Activated T-helper 17 cell treated with anti-CD3 and anti-CD28 coated beads, Interleukin-2, amount 50 U/mL, for 72 hours (primary cell): ENCODE data around the gene LAMA5. TPM values are rescaled to one million over a fixed set of nuclear protein-coding genes. Genes with fewer than 3 reads are reported as not detected.

Experiments
- ATAC-seq: fragments of 150-1000 bp; cut with Tn5 transposase; replicated peaks from 2 replicates; pipeline ENCODE4 v1.10.0; 2021; ENCODE audit warnings: mild to moderate bottlenecking, moderate library complexity
- H3K27ac Mint-ChIP-seq: one replicate; pipeline ENCODE4 v1.8.0; 2022; ENCODE audit warnings: mixed read lengths
- H3K27me3 Mint-ChIP-seq: one replicate; pipeline ENCODE4 v1.8.0; 2022; ENCODE audit warnings: mixed read lengths
- H3K36me3 Mint-ChIP-seq: one replicate; pipeline ENCODE4 v1.8.0; 2022; ENCODE audit warnings: low read depth, mild to moderate bottlenecking, mixed read lengths
- H3K4me1 Mint-ChIP-seq: one replicate; pipeline ENCODE4 v1.8.0; 2022; ENCODE audit warnings: mixed read lengths
- H3K4me3 Mint-ChIP-seq: one replicate; pipeline ENCODE4 v1.8.0; 2022; ENCODE audit warnings: mild to moderate bottlenecking, mixed read lengths
- H3K9me3 Mint-ChIP-seq: one replicate; pipeline ENCODE4 v1.8.0; 2022; ENCODE audit warnings: mixed read lengths
- total RNA-seq, 2 donors: library from RNA; stranded (reverse); gene quantifications; one replicate each; pipeline ENCODE4 v1.2.3, GENCODE V29; 2022

The LAMA5 gene
- total RNA-seq, 2 donors from 2014 or later: 0.29 to 0.39 TPM

- Mint-ChIP-seq H3K9me3 (no peaks in the 10 kb centered on the region), H3K36me3 (peaks cover 12% of the 10 kb centered on the region), H3K27ac (no peak overlapping the region), H3K4me1 (no peaks in the 10 kb centered on the region), H3K27me3 (no peaks in the 10 kb centered on the region), H3K4me3 (no peak overlapping the region)
- ATAC-seq: no peak
Observed at GRCh38 chr20:62394248-62395245, 27.4 kb upstream of the LAMA5 start.

- H3K9me3 Mint-ChIP-seq: no peaks in the 10 kb centered on the region
- H3K36me3 Mint-ChIP-seq: peaks cover 19% of the 10 kb centered on the region
- H3K4me3 Mint-ChIP-seq: no peak overlapping the region
- H3K4me1 Mint-ChIP-seq: peaks cover 5% of the 10 kb centered on the region
- H3K27ac Mint-ChIP-seq: no peak overlapping the region
- no peaks in the 10 kb centered on the region for H3K27me3 Mint-ChIP-seq
- no peak for ATAC-seq
Observed at GRCh38 chr20:62393830-62394229, 26.7 kb upstream of the LAMA5 start.

GRCh38 chr20:62393335-62393665, 26.2 kb upstream of the LAMA5 start:
- H3K27ac Mint-ChIP-seq: no peak overlapping the region
- H3K27me3 Mint-ChIP-seq: no peaks in the 10 kb centered on the region
- peak; percentile 9 for ATAC-seq
- peaks cover 24% of the 10 kb centered on the region for H3K36me3 Mint-ChIP-seq
- H3K9me3 Mint-ChIP-seq: no peaks in the 10 kb centered on the region
- H3K4me1 Mint-ChIP-seq: peaks cover 6% of the 10 kb centered on the region
- H3K4me3 Mint-ChIP-seq: no peak overlapping the region

GRCh38 chr20:62392621-62393334, 25.7 kb upstream of the LAMA5 start:
- H3K4me3 Mint-ChIP-seq: no peak overlapping the region
- peak; percentile 3 for ATAC-seq
- H3K27me3 Mint-ChIP-seq: no peaks in the 10 kb centered on the region
- H3K9me3 Mint-ChIP-seq: no peaks in the 10 kb centered on the region
- peaks cover 30% of the 10 kb centered on the region for H3K36me3 Mint-ChIP-seq
- H3K27ac Mint-ChIP-seq: no peak overlapping the region
- peaks cover 6% of the 10 kb centered on the region for H3K4me1 Mint-ChIP-seq

GRCh38 chr20:62392077-62392418, 24.9 kb upstream of the LAMA5 start:
- ATAC-seq: no peak

GRCh38 chr20:62391165-62392076, 24.3 kb upstream of the LAMA5 start:
- Mint-ChIP-seq H3K27ac (no peak overlapping the region), H3K4me1 (peaks cover 6% of the 10 kb centered on the region), H3K4me3 (no peak overlapping the region), H3K9me3 (no peaks in the 10 kb centered on the region), H3K27me3 (no peaks in the 10 kb centered on the region), H3K36me3 (peaks cover 42% of the 10 kb centered on the region)
- ATAC-seq: no peak

More at GRCh38 chr20:62392077-62392418, 24.9 kb upstream of the LAMA5 start:
- Mint-ChIP-seq H3K9me3 (no peaks in the 10 kb centered on the region), H3K36me3 (peaks cover 37% of the 10 kb centered on the region), H3K27me3 (no peaks in the 10 kb centered on the region), H3K27ac (no peak overlapping the region), H3K4me3 (no peak overlapping the region), H3K4me1 (peaks cover 6% of the 10 kb centered on the region)

- no peaks in the 10 kb centered on the region for H3K9me3 Mint-ChIP-seq
- H3K27ac Mint-ChIP-seq: no peak overlapping the region
- H3K4me1 Mint-ChIP-seq: peaks cover 6% of the 10 kb centered on the region
- no peak overlapping the region for H3K4me3 Mint-ChIP-seq
- H3K36me3 Mint-ChIP-seq: peaks cover 42% of the 10 kb centered on the region
- no peaks in the 10 kb centered on the region for H3K27me3 Mint-ChIP-seq
- ATAC-seq: no peak
Observed at GRCh38 chr20:62390317-62391164, 23.4 kb upstream of the LAMA5 start.

- ATAC-seq: no peak
- Mint-ChIP-seq H3K36me3 (peaks cover 42% of the 10 kb centered on the region), H3K27me3 (no peaks in the 10 kb centered on the region), H3K4me3 (peak overlapping the region; percentile 95), H3K9me3 (no peaks in the 10 kb centered on the region), H3K4me1 (peaks cover 6% of the 10 kb centered on the region), H3K27ac (no peak overlapping the region)
Observed at GRCh38 chr20:62389601-62390087, 22.5 kb upstream of the LAMA5 start.

GRCh38 chr20:62388839-62389600, 21.9 kb upstream of the LAMA5 start:
- H3K27ac Mint-ChIP-seq: peak overlapping the region; percentile 94
- peaks cover 6% of the 10 kb centered on the region for H3K4me1 Mint-ChIP-seq
- no peaks in the 10 kb centered on the region for H3K9me3 Mint-ChIP-seq
- H3K27me3 Mint-ChIP-seq: no peaks in the 10 kb centered on the region
- ATAC-seq: no peak
- peak overlapping the region; percentile 95 for H3K4me3 Mint-ChIP-seq
- peaks cover 42% of the 10 kb centered on the region for H3K36me3 Mint-ChIP-seq

- Mint-ChIP-seq H3K27ac (peak overlapping the region; percentile 94), H3K9me3 (no peaks in the 10 kb centered on the region), H3K4me1 (peaks cover 11% of the 10 kb centered on the region), H3K36me3 (peaks cover 46% of the 10 kb centered on the region), H3K27me3 (no peaks in the 10 kb centered on the region), H3K4me3 (peak overlapping the region; percentile 95)
- no peak for ATAC-seq
Observed at GRCh38 chr20:62387933-62388635, 21.0 kb upstream of the LAMA5 start.

- Mint-ChIP-seq H3K4me1 (peaks cover 14% of the 10 kb centered on the region), H3K36me3 (peaks cover 46% of the 10 kb centered on the region)
Observed at GRCh38 chr20:62387219-62387913, 20.3 kb upstream of the LAMA5 start.

More at GRCh38 chr20:62387219-62387913, 20.3 kb upstream of the LAMA5 start:
- Mint-ChIP-seq H3K27me3 (no peaks in the 10 kb centered on the region), H3K9me3 (no peaks in the 10 kb centered on the region), H3K27ac (peak overlapping the region; percentile 94), H3K4me3 (peak overlapping the region; percentile 95)
- no peak for ATAC-seq
